Ishikawa (cell line): ENCODE measurements around the gene EBNA1BP2.

Source experiments
- CEBPB ChIP-seq: IDR thresholded peaks from 2 replicates; pipeline ENCODE4 v1.6.1; 2012
- CREB1 ChIP-seq: IDR thresholded peaks from 2 replicates; pipeline ENCODE4 v1.6.1; 2012; ENCODE audit warnings: low read depth
- EGR1 ChIP-seq: IDR thresholded peaks from 2 replicates; pipeline ENCODE4 v1.6.1; 2012
- EP300 ChIP-seq: IDR thresholded peaks from 2 replicates; pipeline ENCODE4 v1.6.1; 2012; ENCODE audit warnings: borderline replicate concordance
- FOXM1 ChIP-seq: IDR thresholded peaks from 2 replicates; pipeline ENCODE4 v1.6.1; 2012; ENCODE audit warnings: low read depth, borderline replicate concordance
- MAX ChIP-seq: IDR thresholded peaks from 2 replicates; pipeline ENCODE4 v1.6.1; 2012
- NFIC ChIP-seq: IDR thresholded peaks from 2 replicates; pipeline ENCODE4 v1.6.1; 2012
- RAD21 ChIP-seq: IDR thresholded peaks from 2 replicates; pipeline ENCODE4 v1.6.1; 2012; ENCODE audit warnings: low read depth
- REST ChIP-seq: IDR thresholded peaks from 2 replicates; pipeline ENCODE4 v1.6.1; 2012; ENCODE audit warnings: low read depth, mild to moderate bottlenecking
- TAF1 ChIP-seq: IDR thresholded peaks from 2 replicates; pipeline ENCODE4 v1.6.1; 2012; ENCODE audit warnings: low read depth, mild to moderate bottlenecking
- TCF12 ChIP-seq: IDR thresholded peaks from 2 replicates; pipeline ENCODE4 v1.6.1; 2012; ENCODE audit warnings: low read depth
- TEAD4 ChIP-seq: IDR thresholded peaks from 2 replicates; pipeline ENCODE4 v1.6.1; 2012
- YY1 ChIP-seq: IDR thresholded peaks from 2 replicates; pipeline ENCODE4 v1.6.1; 2012; ENCODE audit warnings: low read depth
- ZBTB7A ChIP-seq: IDR thresholded peaks from 2 replicates; pipeline ENCODE4 v1.6.1; 2012; ENCODE audit warnings: low read depth
- TF ChIP-seq, protein P1 (sequence below): IDR thresholded peaks from 2 replicates; pipeline ENCODE4 v1.6.1; 2012

Gene EBNA1BP2, protein sequence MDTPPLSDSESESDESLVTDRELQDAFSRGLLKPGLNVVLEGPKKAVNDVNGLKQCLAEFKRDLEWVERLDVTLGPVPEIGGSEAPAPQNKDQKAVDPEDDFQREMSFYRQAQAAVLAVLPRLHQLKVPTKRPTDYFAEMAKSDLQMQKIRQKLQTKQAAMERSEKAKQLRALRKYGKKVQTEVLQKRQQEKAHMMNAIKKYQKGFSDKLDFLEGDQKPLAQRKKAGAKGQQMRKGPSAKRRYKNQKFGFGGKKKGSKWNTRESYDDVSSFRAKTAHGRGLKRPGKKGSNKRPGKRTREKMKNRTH

DNA sequence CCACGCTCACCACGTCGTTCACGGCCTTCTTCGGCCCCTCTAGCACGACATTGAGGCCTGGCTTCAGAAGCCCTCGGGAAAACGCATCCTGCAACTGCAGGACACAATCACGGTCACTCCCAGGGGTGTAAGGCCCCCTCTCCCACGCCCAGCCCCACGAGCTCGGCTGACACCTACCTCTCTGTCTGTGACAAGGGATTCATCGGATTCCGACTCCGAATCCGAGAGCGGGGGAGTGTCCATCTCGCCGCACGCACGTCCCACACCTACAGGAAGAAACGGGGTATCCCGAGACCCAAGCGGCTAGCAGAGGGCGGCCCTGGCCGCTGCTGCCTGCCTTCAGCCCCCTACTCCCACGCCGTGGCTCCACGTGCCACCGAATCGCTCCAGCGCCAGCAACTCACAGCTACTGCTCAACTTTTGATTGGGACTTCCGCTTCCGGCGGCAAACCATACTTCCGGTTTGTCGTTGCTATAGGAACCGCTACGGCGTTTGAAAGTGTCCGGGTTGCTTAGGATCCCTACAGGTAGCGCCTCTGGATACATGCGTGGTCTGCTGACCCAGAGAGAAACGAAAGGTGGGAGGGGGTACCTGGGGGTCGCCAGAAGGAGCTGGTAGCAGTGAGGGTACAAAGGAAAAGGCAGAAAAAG is at the start of gene EBNA1BP2, which contains the start of gene CFAP57:
Gene EBNA1BP2 (minus strand): TSS at position 415 of the 651 bp plus-strand sequence. CDS start 172 bp downstream, at position 243.
Gene CFAP57 (plus strand): TSS at position 455 of the 651 bp plus-strand sequence. CDS start 424 bp downstream, outside the sequence.
- no peak for TF ChIP-seq CREB1
- no peak for TF ChIP-seq ZBTB7A
- TF ChIP-seq TEAD4: no peak
- no peak for TF ChIP-seq FOXM1
- TF ChIP-seq MAX: peak; percentile 97
- peak; percentile 28 for TF ChIP-seq TCF12
- peak; percentile 76; the same call in 1 of the 2 replicates for TF ChIP-seq TAF1
- TF ChIP-seq YY1: no peak
- TF ChIP-seq NFIC: no peak
- peak; percentile 42; the same call in 1 of the 2 replicates for TF ChIP-seq EGR1
- no peak for TF ChIP-seq RAD21
- no peak for TF ChIP-seq CEBPB
- TF ChIP-seq EP300: no peak
- TF ChIP-seq, protein P1, sequence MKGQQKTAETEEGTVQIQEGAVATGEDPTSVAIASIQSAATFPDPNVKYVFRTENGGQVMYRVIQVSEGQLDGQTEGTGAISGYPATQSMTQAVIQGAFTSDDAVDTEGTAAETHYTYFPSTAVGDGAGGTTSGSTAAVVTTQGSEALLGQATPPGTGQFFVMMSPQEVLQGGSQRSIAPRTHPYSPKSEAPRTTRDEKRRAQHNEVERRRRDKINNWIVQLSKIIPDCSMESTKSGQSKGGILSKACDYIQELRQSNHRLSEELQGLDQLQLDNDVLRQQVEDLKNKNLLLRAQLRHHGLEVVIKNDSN: peak; percentile 59
- TF ChIP-seq REST: no peak

GRCh38 chr1:43221797-43222196 is 49.7 kb upstream of the EBNA1BP2 start:
- no peak for TF ChIP-seq NFIC
- no peak for TF ChIP-seq YY1
- TF ChIP-seq ZBTB7A: no peak
- no peak for TF ChIP-seq TAF1
- TF ChIP-seq MAX: no peak
- no peak for TF ChIP-seq EGR1
- TF ChIP-seq RAD21: no peak
- TF ChIP-seq FOXM1: no peak
- no peak for TF ChIP-seq REST
- TF ChIP-seq TEAD4: no peak
- no peak for TF ChIP-seq TCF12
- TF ChIP-seq, protein P1: no peak
- TF ChIP-seq CEBPB: no peak
- no peak for TF ChIP-seq CREB1
- no peak for TF ChIP-seq EP300

GRCh38 chr1:43220905-43221778 is 49.1 kb upstream of the EBNA1BP2 start:
- no peak for TF ChIP-seq NFIC

DNA sequence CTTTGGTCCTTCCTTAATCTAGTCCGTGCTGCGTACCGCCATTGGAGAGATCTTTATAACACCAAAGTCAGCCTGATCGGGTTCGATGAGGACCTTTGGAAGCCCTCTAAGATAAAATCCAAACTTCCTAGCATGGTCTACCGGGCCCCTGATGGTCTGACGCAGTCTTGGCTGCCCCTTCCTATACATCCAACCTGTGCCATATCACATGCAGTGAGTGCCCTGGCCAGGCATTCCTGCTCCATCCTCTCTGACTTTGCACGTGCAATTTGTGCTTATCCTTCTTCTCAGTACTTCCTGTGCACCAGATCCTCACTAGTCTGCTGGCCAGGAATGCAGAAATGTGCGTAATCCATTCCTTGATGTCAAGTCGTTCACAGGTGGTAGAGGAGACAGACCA is 45.7 kb upstream of the EBNA1BP2 start:
- TF ChIP-seq TEAD4 (no peak), REST (no peak), EP300 (no peak), CEBPB (no peak), FOXM1 (no peak), YY1 (no peak), RAD21 (no peak), TAF1 (no peak), MAX (no peak), ZBTB7A (no peak), TCF12 (no peak), CREB1 (no peak), NFIC (no peak), EGR1 (no peak)
- TF ChIP-seq, protein P1: no peak
